ENCODE data around the gene MT1B.
A peak's percentile ranks its signal among the peaks of the same experiment; 100 is the strongest.
"Not testable (repeated sequence)": the region's sequence is repeated elsewhere in the genome, so short reads cannot be mapped to it uniquely, and the experiment has no call there.

Gene MT1B

DNA sequence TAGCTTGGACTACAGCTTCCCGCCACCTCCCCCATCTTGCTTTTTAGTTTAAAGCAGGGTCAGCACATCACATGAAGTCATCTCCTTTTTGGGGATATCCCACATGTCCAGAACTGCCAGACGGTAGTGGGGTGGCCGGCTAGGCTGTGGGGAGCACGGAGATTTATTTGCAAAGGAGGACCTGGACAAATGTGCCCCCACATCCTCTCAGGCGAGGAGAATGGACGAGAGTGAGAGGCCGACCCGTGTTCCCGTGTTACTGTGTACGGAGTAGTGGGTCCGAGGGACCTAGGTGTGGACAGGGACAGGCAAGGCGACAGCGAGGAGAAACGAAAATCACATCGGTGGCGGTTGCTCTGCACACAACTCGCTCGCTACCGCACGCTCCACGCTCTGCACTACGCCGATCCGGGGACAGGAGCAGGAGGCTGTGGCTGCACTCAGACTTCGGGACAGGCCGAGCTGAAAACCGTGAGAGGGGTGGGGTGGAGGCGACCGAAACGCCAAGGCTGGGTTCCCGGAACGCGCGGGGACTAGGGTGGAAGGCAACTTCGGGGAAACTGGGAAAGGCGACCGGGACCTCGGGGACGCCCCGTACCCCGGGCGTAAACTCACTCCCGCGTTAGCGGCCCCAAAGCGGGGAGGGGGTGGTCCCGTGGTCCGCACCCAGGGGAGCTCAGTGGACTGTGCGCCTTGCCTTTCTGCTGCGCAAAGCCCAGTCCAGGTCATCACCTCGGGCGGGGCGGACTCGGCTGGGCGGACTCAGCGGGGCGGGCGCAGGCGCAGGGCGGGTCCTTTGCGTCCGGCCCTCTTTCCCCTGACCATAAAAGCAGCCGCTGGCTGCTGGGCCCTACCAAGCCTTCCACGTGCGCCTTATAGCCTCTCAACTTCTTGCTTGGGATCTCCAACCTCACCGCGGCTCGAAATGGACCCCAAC is 13.6 kb upstream of the MT1B start, which contains the start of gene MT1A:
Gene MT1A, plus strand, starts transcription at position 853 of the 937 bp plus-strand sequence. Its CDS starts 73 bp downstream, at position 926.
- DNase-seq (ENCODE audit: low read depth), result no peak

DNA sequence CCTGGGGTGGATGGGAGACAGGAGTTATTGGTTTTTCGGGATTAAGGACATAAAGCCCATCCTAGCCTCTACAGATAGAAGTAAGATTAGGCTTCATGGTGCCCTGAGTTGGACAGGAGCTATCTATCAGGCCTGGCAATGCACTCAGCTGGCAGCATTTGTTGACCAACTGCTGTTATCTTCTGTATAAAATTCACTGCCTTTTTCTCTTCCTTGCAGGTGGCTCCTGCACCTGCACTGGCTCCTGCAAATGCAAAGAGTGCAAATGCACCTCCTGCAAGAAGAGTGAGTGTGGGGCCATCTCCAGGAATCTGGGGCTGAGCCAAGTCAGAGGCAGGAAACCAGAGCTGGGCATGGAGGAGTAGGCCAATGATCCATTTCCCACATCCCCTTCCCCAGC is 12.6 kb upstream of the MT1B start:
- no peak for DNase-seq (ENCODE audit: low read depth)

DNA sequence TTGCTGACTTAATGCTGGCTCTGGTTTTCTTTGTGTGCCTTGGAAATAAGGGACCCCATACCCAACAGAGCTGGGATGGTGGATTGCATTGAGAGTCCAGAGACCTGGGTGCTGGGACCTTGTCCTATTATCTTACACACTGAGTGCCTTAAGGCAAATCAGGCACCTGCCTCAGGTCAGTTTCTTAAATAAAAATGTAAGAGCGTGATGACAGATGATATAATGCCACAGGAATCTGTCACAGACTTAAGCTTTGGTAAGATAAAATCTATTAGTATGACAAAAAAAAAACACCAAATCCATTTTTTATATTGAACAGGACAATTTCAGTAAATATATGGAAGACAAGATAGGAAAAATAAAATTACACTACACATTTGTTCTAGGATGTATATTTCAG is 11.6 kb upstream of the MT1B start:
- no peak for DNase-seq (ENCODE audit: low read depth)

DNA sequence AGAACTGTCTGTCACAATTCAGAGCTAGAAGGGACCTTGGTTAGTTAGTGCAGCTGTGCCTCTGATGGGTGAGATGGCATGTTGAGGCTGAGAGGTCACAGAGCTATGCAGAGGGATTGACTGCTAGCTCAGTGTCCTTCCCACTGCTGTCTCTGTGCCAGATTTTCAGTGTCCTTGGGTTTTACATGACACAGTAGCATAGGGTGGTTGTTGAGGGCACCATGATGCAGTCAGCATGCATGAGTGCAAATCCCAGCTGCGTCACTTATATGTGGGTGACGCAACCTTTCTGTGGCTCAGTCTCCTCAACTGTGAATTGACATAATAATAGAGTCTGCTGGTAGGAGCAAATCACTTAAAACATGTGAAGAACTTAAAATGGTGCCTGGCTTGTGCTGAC is 10.5 kb upstream of the MT1B start:
- DNase-seq (ENCODE audit: low read depth), result no peak

DNA sequence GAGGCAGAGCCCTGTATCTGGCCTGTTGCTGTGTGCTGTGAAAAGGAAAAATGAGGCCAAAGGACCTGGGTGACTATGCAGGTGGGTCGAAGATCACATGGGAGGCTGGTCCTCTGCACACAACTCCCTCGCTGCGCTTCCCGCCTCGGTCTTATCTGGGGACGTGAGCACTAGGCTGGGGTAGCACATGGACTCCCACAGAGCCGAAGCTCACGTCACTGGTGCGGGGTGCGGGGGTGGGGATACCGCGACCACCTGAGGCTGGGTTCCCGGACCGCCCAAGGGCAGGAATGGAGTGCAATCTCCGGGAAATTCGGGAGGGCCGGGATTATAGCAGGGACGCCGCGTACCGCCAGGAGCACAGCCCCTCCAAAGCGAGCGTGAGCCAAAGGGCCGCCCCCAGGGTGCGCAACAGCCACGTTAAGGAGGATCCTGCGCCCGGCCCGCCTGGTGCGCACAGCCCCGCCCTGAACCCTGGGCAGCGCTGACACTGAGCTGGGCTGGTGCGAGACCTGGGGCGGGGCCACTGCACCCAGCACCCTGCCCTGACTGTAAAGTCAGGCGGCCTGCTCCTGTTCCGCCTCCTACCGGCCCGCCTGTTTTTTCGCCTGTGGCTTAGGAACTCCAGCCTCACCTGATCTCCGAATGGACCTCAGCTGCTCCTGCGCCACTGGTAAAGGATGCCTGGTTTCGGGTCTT is 8.5 kb upstream of the MT1B start:
- DNase-seq (ENCODE audit: low read depth), result peak; percentile 69

DNA sequence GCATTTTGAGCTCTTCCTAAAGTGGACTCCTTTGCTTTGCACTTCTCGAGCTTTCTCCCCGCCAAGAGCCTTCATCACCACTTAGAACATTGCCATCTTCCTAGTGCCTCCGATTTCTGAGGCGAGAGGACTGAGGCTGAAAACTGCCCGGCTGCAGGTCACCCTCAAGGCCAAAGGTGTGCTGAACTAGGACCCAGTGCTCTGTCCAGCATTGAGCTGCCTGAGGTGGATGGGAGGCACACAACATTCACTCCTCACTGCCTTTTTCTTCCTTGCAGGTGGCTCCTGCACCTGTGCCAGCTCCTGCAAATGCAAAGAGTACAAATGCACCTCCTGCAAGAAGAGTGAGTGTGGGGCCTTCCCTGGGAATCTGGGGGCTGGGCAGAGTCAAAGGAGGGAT is 7.9 kb upstream of the MT1B start:
- DNase-seq (ENCODE audit: low read depth), result no peak

DNA sequence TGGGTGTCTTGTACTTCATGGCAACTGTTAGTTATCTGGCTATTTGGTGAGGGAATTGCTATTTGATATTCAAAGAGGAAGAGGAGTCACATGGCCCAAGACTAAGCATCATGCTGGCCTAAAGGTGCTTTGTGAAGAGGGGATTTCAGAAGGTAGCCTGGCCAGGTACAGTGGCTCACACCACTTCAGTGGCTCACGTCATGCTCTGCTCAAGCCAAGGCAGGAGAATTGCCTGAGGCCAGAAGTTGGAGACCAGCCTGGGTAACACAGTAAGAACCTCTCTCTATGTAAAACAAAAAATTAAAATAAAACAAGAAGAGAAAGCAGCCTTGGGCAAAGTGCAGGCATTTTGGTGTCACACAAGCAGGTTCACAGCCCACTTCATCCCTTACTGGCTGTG is 6.4 kb upstream of the MT1B start:
- DNase-seq (ENCODE audit: low read depth), result no peak

DNA sequence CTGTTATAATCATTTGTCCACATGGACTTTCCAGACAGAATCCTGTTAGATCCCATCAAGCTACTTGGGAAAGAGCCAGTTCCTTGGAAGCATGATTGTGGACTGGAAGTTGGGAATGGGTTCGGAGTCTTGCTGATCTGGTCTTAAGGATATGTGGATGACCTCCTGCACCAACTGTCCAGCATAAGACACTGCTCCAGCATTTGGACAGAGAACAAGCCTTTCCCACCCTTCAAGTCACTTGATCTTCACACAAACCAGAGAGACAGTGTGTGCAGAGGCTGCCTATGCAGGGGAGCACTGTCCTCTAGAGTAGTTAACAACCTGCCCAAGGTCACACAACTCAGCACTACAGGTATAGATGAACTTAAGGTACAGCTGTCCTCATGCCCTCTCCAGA is 5.8 kb upstream of the MT1B start:
- no peak for DNase-seq (ENCODE audit: low read depth)

DNA sequence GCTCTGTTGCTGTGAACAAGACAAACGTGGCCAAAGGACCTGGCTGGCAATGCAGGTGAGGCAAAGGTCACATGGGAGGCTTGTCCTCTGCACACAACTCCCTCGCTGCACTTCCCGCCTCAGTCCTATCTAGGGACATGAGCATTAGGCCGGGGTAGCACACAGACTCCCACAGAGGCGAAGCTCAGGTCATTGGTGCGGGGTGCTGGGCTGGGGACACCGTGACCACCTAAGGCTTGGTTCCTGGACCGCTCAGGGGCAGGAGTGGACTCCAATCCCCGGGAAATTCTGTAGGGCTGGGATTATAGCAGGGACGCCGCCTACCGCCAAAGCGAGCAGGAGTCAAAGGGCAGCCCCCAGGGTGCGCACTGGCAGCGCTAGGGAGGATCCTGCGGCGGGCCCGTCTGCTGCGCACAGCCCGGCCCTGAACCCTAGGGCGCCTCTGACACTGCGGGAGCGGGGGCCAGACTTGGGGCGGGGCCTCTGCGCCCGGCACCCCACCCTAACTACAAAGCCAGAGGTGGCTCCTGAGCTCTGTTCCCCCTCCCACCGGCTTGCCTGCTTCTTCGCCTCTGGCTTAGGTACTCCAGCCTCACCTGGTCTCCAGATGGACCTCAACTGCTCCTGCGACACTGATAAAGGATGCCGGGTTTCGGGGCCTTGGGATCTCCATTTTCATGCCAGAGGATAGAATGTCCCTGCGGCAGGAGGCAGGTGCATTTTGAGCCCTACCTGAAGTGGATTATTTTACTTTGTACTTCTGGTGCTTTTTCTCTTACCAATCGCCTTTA is 3.9 kb upstream of the MT1B start:
- no peak for DNase-seq (ENCODE audit: low read depth)

DNA sequence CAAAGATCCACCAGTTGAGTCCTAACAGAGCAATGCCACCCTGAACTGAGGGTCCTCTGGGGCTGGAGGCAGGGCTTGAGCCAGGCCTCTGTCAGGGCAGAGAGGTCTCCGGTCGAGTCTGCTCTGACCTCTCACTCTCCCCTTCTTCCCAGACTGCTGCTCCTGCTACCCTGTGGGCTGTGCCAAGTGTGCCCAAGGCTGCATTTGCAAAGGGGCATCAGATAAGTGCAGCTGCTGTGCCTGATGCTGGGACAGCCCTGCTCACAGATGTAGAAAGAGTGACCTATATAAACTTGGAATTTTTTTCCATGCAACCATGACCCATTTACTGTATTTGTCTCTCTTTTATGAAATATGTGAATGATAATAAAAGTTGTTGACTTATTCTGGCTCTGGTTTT is 2.4 kb upstream of the MT1B start:
- no peak for DNase-seq (ENCODE audit: low read depth)

DNA sequence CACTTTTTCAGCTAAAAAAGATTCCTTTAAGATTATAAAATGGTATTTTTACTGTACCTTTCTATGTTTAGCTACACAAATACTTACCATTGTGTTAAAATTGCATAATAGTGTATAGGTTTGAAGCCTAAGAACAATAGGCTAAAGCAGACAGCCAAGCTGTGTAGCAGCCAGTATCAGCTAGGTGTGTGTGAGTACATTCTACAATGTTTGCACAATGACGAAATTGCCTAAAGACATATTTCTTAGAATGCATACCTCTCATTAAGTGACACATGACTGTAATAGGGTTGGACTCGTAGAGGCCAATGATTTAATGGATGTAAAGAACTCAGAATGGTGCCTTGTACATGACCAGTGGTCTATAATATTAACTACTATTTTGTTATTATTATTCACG is 1.9 kb upstream of the MT1B start:
- DNase-seq (ENCODE audit: low read depth), result no peak

DNA sequence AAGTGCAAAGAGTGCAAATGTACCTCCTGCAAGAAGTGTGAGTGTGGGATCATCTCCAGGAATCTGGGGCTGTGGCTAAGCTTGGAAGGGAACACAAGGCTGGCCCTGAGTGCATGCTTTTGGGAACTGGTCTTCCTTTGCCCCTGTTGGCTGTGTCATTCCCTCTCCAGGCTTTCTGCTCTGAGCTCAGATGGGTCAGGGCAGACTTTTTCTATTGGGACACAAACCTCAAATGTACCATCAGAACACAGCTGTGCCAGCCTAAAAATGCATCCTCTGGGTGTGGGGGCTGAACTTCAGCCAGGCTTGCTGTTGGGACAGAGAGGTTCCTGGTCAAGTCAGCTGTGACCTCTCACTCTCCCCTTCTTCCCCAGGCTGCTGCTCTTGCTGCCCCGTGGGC is 914 bp downstream of the MT1B start:
- no peak for DNase-seq (ENCODE audit: low read depth)

DNA sequence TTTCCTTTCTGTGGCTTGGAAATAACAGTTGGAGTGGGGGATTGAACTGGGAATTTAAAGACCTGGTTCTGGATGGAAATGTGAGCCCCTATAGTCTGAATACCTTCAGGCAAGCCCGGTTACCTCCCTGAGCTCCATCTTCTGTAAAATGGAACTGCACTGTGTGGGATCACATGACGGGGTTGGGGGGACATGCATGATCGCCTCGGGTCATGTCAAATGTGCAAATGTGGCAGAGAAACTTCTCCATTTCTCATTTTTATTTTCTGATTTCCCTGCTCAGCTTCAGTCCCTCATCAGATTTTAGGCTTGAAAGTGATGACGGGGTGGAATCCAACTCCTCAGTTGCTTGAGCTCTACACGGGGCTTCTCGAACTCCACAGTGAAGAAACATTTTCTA is 1.5 kb downstream of the MT1B start:
- no peak for DNase-seq (ENCODE audit: low read depth)

DNA sequence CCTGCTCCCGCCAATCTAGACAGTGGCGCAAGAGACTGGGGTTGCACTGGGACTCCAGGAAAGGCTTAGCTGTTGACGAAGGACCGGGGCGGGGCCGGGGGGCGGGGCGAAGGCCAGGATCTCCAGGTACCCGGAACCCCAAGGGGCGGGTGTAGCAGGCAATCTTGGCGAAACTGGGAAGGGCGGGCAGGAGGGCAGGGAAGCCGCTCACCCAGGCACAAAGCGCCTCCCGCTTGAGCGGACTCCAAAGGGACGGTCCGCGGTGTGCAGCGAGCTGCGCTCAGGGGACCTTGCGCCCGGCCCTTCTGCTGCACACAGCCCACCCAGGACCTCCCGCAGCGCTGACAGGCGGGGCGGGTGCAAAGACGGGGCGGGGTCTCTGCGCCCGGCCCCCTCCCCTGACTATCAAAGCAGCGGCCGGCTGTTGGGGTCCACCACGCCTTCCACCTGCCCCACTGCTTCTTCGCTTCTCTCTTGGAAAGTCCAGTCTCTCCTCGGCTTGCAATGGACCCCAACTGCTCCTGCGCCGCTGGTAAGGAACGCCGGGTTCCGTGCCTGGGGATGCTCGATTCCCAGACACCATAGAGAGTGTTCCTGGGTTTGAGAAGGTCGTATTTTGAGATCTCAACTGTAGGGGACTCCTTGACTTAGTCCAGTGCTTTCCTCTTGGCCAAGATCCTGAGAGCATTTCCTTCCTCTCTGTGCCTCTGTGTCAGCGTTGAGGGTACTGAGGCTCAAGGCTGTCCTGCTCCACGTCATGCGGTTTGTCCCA is 6.1 kb downstream of the MT1B start, which contains the start of gene MT1F:
Gene MT1F, plus strand, starts transcription at position 405 of the 772 bp plus-strand sequence. Its CDS starts 100 bp downstream, at position 505.
- peak; percentile 64 for DNase-seq (ENCODE audit: low read depth)

DNA sequence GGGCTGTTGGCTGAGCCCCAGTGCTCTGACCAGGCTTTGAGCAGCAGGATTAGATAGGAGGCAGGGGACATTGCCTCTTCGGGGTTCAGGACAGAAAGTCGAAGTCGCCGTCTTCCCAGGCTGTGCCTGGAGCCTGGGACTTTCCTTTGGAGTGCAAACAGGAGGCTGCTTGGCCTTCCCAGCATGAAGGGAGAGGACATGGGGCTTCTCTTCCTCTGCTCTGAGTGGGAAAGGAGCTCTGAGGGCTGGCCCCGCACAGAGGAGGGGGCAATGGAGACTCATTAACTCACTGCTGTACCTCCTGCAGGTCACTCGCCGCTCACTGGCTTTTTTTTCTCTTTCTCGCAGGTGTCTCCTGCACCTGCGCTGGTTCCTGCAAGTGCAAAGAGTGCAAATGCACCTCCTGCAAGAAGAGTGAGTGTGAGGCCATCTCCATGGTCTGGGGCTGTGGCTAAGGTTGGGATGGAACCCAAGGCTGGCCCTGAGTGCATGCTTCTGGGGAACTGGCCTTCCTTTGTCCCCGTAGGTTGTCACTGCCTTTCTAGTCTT is 6.7 kb downstream of the MT1B start:
- DNase-seq (ENCODE audit: low read depth), result no peak

DNA sequence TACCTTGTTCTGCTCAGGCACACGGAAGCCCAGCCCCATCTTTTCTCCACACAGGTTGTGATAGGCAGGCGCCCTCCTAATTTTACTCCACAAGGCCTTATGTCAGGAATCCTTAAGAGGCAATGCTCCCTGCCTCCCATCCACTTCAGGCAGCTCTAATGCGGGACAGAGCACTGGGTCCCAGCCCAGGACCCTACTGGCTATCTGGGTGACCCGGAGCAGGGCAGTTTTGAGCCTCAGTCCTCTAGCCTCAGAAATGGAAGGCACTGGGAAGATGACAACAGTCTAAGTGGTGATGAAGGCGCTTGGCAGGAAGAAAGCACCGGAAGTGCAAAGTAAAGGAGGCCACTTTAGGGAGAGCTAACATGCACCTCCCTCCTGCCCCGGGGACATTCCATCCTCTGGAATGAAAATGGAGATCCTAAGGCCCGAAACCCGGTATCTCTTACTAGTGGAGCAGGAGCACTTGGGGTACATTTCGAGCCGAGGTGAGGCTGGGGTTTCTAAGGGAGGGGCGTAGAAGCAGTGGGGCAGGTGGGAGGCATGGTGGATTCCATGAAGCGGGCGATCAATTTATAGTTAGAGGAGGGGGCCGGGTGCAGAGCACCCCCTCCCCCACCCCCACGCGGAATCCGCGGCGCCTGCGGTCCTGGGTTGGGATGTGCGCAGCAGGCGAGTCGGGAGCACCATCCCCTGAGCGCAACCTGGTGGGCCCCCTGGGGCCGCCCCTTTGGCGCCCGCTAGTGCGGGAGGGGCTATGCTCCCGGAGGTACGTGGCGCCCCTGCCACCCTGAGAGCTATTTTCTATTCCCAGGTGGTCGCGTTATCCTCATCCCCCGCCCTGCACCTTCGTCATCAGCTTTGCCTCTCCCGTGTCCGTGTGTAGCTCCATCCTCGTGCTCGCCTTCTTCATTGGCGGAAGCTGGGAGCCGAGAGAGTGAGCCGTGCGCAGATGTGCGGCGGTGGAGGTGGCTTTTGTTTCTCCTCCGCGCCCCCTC is 11.0 kb downstream of the MT1B start:
- DNase-seq (ENCODE audit: low read depth), result no peak

DNA sequence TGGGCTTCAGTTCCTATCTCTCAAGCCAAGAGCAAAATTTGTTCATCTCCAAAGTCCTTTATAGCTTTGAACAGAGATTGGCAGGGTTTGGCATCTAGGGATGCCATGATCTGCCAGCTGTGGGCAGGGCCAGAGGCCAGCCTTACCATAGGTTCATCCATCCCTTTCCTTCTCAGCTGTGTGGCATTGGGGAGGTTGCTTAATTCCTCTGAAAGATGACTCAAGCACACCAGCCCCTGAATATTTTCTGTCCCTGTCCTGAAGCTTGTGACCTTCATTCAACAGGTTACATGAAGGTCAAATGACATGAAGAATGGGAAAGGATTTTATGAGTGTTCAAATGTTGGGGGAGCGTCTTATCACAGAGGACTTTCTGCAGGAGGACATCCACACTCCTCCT is 12.8 kb downstream of the MT1B start:
- DNase-seq (ENCODE audit: low read depth), result no peak

DNA sequence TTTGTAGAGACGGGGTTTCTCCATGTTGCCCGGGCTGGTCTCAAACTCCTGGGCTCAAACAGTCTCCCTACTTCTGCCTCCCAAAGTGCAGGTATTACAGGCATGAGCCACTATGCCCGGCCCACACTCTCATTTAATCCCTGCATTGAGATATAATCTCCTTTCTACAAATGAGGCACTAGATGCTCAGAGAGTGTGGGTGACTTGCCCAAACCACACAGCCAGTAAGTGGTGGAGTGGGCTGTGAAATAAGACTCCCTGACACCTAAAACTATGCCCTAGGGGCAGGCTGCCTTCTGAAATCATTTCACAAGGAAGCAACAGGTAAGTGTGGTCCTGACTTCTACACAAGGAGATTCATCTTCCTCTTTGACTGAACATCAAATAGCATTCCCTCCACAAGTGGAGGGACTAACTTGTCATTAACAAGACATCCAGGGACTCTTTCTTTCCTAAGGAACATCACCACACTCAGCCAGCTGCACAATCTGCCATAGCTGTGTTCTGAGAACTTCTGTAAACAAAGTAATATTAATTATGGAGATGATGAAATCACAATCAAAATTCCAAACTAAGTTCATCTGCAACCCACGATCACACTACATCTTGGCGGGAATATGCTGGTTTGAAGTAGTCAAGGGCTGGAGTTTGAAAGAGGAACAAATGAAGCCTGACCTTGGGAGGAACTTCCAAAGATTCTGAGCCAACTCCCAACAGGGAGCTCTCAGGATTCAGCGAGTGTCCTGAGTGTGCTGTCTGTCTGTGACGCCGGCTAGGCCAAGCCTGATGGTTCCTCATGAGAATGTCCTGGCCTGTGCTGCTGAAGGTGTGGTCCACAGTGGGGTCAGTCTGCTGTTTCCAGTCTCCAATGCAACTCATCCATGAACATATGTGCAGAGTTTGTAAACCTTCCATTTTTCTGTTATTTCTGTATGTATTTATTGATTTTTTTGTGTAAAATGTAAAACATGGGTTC is 13.9 kb downstream of the MT1B start:
- DNase-seq (ENCODE audit: low read depth), result not testable (repeated sequence)
